ENCODE results near the gene MANSC4. TPM values are rescaled to one million over a fixed set of nuclear protein-coding genes. Genes with fewer than 3 reads are reported as not detected.

The MANSC4 gene
- total RNA-seq, 2 donors from 2014 or later = not detected

GRCh38 chr12:27733052-27733656, 46.9 kb downstream of the MANSC4 start:
- H3K9me3 ChIP-seq = no peaks in the 10 kb centered on the region
- H3K36me3 ChIP-seq = peaks cover 9% of the 10 kb centered on the region
- DNase-seq (ENCODE audit: low spot score) = no peak

DNA sequence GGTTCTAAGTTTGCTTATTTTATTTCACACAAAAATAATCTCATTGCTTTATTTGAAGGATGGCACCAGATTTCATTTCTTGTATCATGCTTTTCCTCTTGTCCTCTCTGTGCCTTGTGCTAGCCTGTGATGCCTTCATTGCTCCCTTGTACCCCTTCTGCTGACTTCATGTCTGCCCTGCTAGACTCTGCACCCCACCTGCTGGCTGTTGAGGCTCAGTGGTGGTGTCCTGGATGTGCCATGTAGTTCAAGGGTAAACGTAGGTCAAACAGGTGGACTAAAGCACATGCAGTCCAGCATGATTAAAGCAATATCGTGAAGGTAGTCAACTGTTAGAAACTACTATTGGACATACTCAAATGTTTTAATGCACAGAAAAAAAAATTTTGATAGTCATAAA, 47.8 kb downstream of the MANSC4 start:
- TF ChIP-seq, protein P1, sequence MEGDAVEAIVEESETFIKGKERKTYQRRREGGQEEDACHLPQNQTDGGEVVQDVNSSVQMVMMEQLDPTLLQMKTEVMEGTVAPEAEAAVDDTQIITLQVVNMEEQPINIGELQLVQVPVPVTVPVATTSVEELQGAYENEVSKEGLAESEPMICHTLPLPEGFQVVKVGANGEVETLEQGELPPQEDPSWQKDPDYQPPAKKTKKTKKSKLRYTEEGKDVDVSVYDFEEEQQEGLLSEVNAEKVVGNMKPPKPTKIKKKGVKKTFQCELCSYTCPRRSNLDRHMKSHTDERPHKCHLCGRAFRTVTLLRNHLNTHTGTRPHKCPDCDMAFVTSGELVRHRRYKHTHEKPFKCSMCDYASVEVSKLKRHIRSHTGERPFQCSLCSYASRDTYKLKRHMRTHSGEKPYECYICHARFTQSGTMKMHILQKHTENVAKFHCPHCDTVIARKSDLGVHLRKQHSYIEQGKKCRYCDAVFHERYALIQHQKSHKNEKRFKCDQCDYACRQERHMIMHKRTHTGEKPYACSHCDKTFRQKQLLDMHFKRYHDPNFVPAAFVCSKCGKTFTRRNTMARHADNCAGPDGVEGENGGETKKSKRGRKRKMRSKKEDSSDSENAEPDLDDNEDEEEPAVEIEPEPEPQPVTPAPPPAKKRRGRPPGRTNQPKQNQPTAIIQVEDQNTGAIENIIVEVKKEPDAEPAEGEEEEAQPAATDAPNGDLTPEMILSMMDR (IDR thresholded peaks at IDR 0.05) = no peak
- H3K36me3 ChIP-seq = peaks cover 9% of the 10 kb centered on the region

More at GRCh38 chr12:27733052-27733656, 46.9 kb downstream of the MANSC4 start:
- Histone ChIP-seq H3K27me3 (no peaks in the 10 kb centered on the region), H3K4me1 (no peaks in the 10 kb centered on the region), H3K27ac (no peak overlapping the region), H3K4me3 (no peak overlapping the region)
- TF ChIP-seq, protein P1 (IDR thresholded peaks at IDR 0.05) = peak; percentile 51 to 78

GRCh38 chr12:27730097-27730588, 49.9 kb downstream of the MANSC4 start:
- Histone ChIP-seq H3K36me3 (peaks cover 9% of the 10 kb centered on the region), H3K27ac (no peak overlapping the region), H3K9me3 (no peaks in the 10 kb centered on the region), H3K4me1 (no peaks in the 10 kb centered on the region), H3K27me3 (no peaks in the 10 kb centered on the region), H3K4me3 (no peak overlapping the region)
- DNase-seq (ENCODE audit: low spot score) = no peak
- TF ChIP-seq, protein P1 (IDR thresholded peaks at IDR 0.05) = no peak

More for the DNA sequence above, 47.8 kb downstream of the MANSC4 start:
- no peak for DNase-seq (ENCODE audit: low spot score)
- Histone ChIP-seq H3K27me3 (no peaks in the 10 kb centered on the region), H3K4me3 (no peak overlapping the region), H3K9me3 (no peaks in the 10 kb centered on the region), H3K27ac (no peak overlapping the region), H3K4me1 (no peaks in the 10 kb centered on the region)

GRCh38 chr12:27723212-27723611, 56.8 kb downstream of the MANSC4 start:
- H3K9me3 ChIP-seq = no peaks in the 10 kb centered on the region
- TF ChIP-seq, protein P1 (IDR thresholded peaks at IDR 0.05) = no peak
- no peaks in the 10 kb centered on the region for H3K4me1 ChIP-seq
- peaks cover 31% of the 10 kb centered on the region for H3K36me3 ChIP-seq
- DNase-seq (ENCODE audit: low spot score) = no peak
- H3K4me3 ChIP-seq = no peak overlapping the region
- no peaks in the 10 kb centered on the region for H3K27me3 ChIP-seq
- no peak overlapping the region for H3K27ac ChIP-seq

Other genes with a start within 250 kb of the MANSC4 start
- 1 to 10 TPM; 1.4 to 3.1 TPM for gene REP15, start 83.8 kb downstream of the MANSC4 start, total RNA-seq
- gene MRPS35, start 69.4 kb downstream of the MANSC4 start, total RNA-seq = 10 to 100 TPM; 41.5 to 56.0 TPM
- gene KLHL42, start within 50 bp of the MANSC4 start, total RNA-seq = 10 to 100 TPM in 1 of 2 donors, 1 to 10 TPM in 1; 6.7 to 11.4 TPM
- 10 to 100 TPM in 1 of 2 donors, under 1 TPM in 1; 0.63 to 67.6 TPM for gene PTHLH, start 192.5 kb upstream of the MANSC4 start, total RNA-seq